ENCODE data around the gene ANKRD23.

The ANKRD23 gene

DNA sequence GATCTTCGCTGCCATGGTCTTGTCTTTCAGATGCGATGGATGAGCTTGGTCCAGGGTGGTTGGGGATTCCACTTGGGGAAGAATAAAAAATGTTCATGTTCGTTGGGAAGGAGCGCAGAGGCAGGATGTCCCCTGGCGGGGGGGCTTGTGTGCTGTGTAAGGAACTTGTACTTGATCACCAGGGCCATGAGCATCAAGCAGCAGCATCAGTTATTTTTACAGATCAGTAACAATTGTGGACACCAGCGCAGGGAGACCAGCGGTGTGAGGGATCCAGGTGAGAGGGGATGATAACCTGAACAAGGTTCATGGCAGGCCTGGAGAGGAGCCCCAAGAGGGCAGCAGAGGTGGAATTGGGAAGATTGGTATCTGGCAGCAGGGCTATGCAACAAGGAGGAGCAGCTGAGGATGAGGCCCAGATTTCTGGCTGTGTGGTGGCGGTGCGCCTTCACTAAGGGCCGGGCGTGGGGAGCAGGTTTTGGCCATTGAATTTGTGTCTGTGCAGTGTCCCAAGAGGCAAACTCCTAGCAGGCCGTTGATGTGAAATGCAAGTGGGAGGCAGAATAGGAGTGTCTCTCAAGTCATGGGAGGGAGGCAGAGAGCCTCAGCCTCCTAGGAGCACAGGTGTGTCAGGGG is 23.8 kb downstream of the ANKRD23 start:
- H3K36me3 ChIP-seq (ENCODE audit: control insufficient read depth, insufficient read depth, low read length), result peaks cover 46% of the 10 kb centered on the region
- H3K27me3 ChIP-seq (ENCODE audit: control insufficient read depth, insufficient read depth, low read length), result no peaks in the 10 kb centered on the region
- no peak overlapping the region for H3K4me3 ChIP-seq (ENCODE audit: low read depth, low read length)
- no peak overlapping the region for H3K9ac ChIP-seq (ENCODE audit: low read depth, low read length)
- no peak overlapping the region for H3K27ac ChIP-seq (ENCODE audit: low read depth, low read length)
- H3K4me1 ChIP-seq (ENCODE audit: control insufficient read depth, insufficient read depth, low read length), result peaks cover 13% of the 10 kb centered on the region
- H3K9me3 ChIP-seq (ENCODE audit: control insufficient read depth, insufficient read depth, low read length), result no peaks in the 10 kb centered on the region

DNA sequence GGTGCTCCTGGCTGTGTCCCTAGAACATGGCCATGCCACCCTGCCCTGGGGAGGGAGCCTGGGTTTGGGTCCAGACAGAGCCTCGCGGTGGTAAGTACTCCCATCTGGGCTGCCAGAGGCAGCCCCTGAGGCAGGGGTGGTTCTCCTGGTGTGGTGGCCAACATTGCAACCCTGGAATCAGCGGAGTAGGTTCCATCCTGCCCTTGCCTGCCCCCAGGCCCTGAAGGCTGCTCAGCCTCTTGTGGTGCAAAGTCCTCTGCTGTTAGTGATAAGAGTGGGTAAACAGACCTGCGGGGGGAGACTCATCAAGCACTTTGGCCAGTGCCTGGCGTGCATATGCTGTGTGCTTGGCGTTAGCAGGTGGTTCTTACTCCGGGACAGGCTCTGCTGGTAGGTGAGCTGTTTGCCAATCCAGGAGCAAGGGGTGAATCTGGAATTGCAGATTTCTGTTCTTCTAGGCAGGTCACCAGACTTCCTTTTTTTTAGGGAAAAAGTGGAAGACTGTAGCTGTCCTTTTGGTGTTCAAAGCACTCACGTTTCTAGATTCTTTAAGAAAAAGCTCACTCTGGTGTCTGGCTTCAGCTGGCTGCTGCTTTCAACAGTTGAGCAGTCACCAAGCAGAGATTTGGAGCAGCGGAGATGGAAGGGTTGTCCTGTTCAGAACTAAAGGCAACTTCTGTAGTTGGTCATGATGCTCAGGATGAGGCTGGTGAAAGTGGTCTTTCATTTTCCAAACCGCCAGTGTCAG is 24.5 kb downstream of the ANKRD23 start:
- Histone ChIP-seq H3K4me1 (ENCODE audit: control insufficient read depth, insufficient read depth, low read length) (peaks cover 13% of the 10 kb centered on the region), H3K27ac (ENCODE audit: low read depth, low read length) (no peak overlapping the region), H3K9me3 (ENCODE audit: control insufficient read depth, insufficient read depth, low read length) (no peaks in the 10 kb centered on the region), H3K4me3 (ENCODE audit: low read depth, low read length) (no peak overlapping the region), H3K36me3 (ENCODE audit: control insufficient read depth, insufficient read depth, low read length) (peaks cover 39% of the 10 kb centered on the region), H3K27me3 (ENCODE audit: control insufficient read depth, insufficient read depth, low read length) (no peaks in the 10 kb centered on the region), H3K9ac (ENCODE audit: low read depth, low read length) (no peak overlapping the region)

DNA sequence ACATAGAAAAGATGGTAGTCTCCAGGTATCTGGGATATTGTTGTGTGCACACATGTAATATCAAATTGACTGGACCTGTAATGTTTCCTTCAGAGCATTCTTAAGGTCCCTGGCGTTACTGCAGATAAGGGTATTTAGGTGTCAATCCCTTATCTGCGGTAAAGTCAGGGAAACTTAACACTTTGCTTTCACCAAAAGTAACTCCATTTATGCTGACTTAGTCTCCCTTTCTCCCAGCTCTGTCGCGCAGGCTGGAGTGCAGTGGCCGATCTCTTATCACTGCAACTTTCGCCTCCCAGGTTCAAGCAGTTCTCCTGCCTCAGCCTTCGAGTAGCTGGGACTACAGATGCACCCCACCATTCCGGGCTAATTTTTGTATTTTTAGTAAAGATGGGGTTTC is 25.9 kb downstream of the ANKRD23 start:
- H3K4me3 ChIP-seq (ENCODE audit: low read depth, low read length), result peak overlapping the region; percentile 88
- peaks cover 28% of the 10 kb centered on the region for H3K36me3 ChIP-seq (ENCODE audit: control insufficient read depth, insufficient read depth, low read length)
- no peaks in the 10 kb centered on the region for H3K9me3 ChIP-seq (ENCODE audit: control insufficient read depth, insufficient read depth, low read length)
- peaks cover 13% of the 10 kb centered on the region for H3K4me1 ChIP-seq (ENCODE audit: control insufficient read depth, insufficient read depth, low read length)
- H3K27ac ChIP-seq (ENCODE audit: low read depth, low read length), result no peak overlapping the region
- no peak overlapping the region for H3K9ac ChIP-seq (ENCODE audit: low read depth, low read length)
- no peaks in the 10 kb centered on the region for H3K27me3 ChIP-seq (ENCODE audit: control insufficient read depth, insufficient read depth, low read length)

DNA sequence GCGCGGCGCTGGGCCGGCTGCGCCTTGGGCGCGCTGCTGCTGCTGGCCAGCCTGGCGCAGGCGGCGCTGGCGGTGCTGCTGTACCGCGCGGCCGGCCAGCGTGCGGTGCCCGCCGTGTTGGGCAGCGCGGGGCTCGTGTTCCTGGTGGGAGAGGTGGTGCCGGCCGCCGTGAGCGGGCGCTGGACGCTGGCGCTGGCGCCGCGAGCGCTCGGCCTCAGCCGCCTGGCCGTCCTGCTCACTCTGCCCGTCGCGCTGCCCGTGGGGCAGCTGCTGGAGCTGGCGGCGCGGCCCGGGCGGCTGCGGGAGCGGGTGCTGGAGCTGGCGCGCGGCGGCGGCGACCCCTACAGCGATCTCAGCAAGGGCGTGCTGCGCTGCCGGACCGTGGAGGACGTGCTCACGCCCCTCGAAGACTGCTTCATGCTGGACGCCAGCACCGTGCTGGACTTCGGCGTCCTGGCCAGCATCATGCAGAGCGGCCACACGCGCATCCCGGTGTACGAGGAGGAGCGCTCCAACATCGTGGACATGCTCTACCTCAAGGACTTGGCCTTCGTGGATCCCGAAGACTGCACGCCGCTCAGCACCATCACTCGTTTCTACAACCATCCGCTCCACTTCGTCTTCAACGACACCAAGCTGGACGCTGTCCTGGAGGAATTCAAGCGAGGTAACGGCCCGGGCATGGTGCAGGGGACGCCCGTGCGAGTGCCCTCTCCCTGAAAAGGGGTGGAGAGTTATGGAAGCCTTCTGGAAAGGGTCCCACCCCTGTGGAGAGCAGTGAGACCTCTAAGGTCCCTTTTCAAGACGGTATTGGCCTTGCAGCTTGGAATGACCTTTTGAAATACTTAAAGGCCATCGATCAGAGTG is 26.8 kb downstream of the ANKRD23 start:
- Histone ChIP-seq H3K4me1 (ENCODE audit: control insufficient read depth, insufficient read depth, low read length) (peaks cover 13% of the 10 kb centered on the region), H3K27ac (ENCODE audit: low read depth, low read length) (no peak overlapping the region)

DNA sequence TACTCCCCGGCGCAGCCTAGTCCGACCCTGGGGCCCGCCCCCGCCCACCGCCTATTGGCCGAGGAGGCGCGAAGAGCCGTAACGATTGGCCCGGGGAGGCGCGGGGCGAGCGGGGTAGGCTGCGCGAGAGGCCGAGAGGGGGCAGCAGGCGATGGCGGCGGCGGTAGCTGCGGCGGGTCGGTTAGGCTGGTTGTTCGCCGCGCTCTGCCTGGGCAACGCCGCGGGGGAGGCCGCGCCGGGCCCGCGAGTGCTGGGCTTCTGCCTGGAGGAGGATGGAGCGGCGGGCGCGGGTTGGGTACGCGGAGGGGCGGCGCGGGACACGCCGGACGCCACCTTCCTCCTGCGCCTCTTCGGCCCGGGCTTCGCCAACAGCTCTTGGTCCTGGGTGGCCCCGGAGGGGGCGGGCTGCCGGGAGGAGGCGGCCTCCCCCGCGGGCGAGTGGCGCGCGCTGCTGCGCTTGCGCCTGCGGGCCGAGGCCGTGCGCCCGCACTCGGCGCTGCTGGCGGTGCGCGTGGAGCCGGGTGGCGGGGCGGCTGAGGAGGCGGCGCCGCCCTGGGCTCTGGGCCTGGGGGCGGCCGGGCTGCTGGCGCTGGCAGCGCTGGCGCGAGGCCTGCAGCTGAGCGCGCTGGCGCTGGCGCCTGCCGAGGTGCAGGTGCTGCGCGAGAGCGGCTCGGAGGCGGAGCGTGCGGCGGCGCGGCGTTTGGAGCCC is 27.5 kb downstream of the ANKRD23 start, which contains the start of gene CNNM3:
Gene CNNM3, plus strand, starts transcription at position 142 of the 709 bp plus-strand sequence. Its CDS starts 10 bp downstream, at position 152.
- Histone ChIP-seq H3K4me3 (ENCODE audit: low read depth, low read length) (peak within 1 kb of the TSS; percentile 88), H3K27me3 (ENCODE audit: control insufficient read depth, insufficient read depth, low read length) (no peaks in the 10 kb centered on the region), H3K27ac (ENCODE audit: low read depth, low read length) (peak within 1 kb of the TSS; percentile 92), H3K36me3 (ENCODE audit: control insufficient read depth, insufficient read depth, low read length) (peaks cover 20% of the 10 kb centered on the region), H3K9me3 (ENCODE audit: control insufficient read depth, insufficient read depth, low read length) (no peaks in the 10 kb centered on the region), H3K9ac (ENCODE audit: low read depth, low read length) (peak within 1 kb of the TSS; percentile 61; the same call in 1 of the 2 replicates), H3K4me1 (ENCODE audit: control insufficient read depth, insufficient read depth, low read length) (peaks cover 13% of the 10 kb centered on the region)

More for the DNA sequence above, 26.8 kb downstream of the ANKRD23 start:
- Histone ChIP-seq H3K27me3 (ENCODE audit: control insufficient read depth, insufficient read depth, low read length) (no peaks in the 10 kb centered on the region), H3K9ac (ENCODE audit: low read depth, low read length) (peak overlapping the region; percentile 18; the same call in 1 of the 2 replicates), H3K4me3 (ENCODE audit: low read depth, low read length) (peak overlapping the region; percentile 88), H3K9me3 (ENCODE audit: control insufficient read depth, insufficient read depth, low read length) (no peaks in the 10 kb centered on the region), H3K36me3 (ENCODE audit: control insufficient read depth, insufficient read depth, low read length) (peaks cover 20% of the 10 kb centered on the region)

DNA sequence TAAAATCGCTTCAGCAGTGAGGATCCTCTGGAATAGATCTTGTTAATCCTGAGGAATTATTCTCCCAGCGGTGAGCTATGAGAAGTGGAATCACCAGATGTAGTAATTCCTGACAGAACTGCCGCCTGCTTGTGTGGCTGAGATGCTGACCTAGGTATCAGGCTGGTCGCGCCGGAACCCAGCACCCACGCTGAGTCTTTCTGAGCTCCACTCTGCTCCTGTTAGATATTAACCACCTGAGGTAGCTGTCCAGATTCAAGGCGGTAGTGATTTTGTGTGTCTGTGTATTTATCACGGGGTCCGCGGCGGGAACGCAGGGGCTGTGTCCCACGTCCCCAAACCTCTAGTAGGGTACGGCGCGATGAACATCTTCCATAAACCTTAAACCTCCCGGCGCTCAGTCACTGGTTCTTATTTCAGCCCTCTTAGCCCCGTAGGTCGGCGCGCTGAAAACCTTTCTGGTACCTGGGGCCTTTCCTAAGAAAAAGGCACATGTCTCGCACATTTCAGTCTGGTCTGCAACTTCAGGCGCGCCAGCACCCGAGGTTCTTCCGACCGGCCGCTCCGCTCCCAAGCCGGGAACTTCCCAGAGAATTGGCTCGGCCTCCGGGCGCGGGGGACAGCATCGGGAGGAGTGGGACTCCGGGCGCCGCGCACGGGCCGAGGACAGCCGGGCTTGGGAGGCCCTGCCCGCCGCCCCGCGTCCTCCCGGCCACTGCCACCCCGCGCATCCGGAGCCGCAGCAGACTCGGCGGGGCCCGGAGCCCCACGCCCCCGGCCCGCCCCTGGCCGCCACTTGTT is 28.3 kb downstream of the ANKRD23 start:
- Histone ChIP-seq H3K4me3 (ENCODE audit: low read depth, low read length) (peak overlapping the region; percentile 88), H3K9me3 (ENCODE audit: control insufficient read depth, insufficient read depth, low read length) (no peaks in the 10 kb centered on the region), H3K9ac (ENCODE audit: low read depth, low read length) (peak overlapping the region; percentile 38; the same call in 1 of the 2 replicates), H3K27ac (ENCODE audit: low read depth, low read length) (peak overlapping the region; percentile 75), H3K4me1 (ENCODE audit: control insufficient read depth, insufficient read depth, low read length) (peaks cover 12% of the 10 kb centered on the region), H3K27me3 (ENCODE audit: control insufficient read depth, insufficient read depth, low read length) (no peaks in the 10 kb centered on the region), H3K36me3 (ENCODE audit: control insufficient read depth, insufficient read depth, low read length) (peaks cover 18% of the 10 kb centered on the region)

DNA sequence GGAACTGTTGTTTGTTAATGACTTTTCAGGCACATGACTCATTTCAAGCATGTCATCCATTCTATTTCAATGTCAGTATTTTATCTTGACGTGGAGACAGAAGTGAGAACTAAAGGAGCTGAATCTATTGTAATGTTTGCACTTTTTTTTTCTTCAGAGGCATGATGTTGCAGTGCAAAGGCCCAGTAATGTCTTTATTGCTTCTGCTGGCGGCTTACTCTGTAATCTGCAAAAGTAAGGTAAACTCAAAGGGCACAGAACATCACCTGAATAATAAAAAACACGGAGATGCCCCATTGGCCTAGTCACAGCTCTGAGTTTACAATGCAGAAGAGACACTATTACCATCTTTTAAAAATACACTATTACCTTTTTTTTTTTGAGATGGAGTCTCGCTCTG is 30.2 kb downstream of the ANKRD23 start:
- H3K36me3 ChIP-seq (ENCODE audit: control insufficient read depth, insufficient read depth, low read length), result peaks cover 12% of the 10 kb centered on the region
- H3K4me1 ChIP-seq (ENCODE audit: control insufficient read depth, insufficient read depth, low read length), result peaks cover 7% of the 10 kb centered on the region
- no peak overlapping the region for H3K27ac ChIP-seq (ENCODE audit: low read depth, low read length)
- no peak overlapping the region for H3K4me3 ChIP-seq (ENCODE audit: low read depth, low read length)
- H3K9ac ChIP-seq (ENCODE audit: low read depth, low read length), result no peak overlapping the region
- H3K27me3 ChIP-seq (ENCODE audit: control insufficient read depth, insufficient read depth, low read length), result no peaks in the 10 kb centered on the region
- H3K9me3 ChIP-seq (ENCODE audit: control insufficient read depth, insufficient read depth, low read length), result no peaks in the 10 kb centered on the region

DNA sequence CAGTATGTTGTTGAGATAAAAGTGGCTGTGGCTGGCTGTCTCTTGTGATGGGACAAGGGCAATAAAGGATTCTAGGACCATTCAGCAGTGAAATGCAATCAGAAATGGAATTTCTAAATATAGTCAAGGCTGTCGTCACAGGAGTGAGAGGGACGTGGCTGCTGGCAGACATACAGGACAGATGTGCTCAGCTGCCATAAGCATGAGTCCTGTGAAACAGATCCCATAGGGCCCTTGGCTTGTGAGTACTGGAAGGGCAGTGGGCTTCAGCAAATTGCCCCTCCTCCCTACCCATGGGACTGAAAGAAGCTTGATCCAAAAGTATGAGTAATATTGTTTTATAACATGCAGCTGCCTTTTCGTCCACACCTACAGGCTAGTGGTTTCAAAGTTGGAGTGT is 31.9 kb downstream of the ANKRD23 start:
- Histone ChIP-seq H3K9me3 (ENCODE audit: control insufficient read depth, insufficient read depth, low read length) (no peaks in the 10 kb centered on the region), H3K27me3 (ENCODE audit: control insufficient read depth, insufficient read depth, low read length) (no peaks in the 10 kb centered on the region), H3K9ac (ENCODE audit: low read depth, low read length) (no peak overlapping the region), H3K27ac (ENCODE audit: low read depth, low read length) (no peak overlapping the region), H3K36me3 (ENCODE audit: control insufficient read depth, insufficient read depth, low read length) (peaks cover 4% of the 10 kb centered on the region), H3K4me3 (ENCODE audit: low read depth, low read length) (no peak overlapping the region), H3K4me1 (ENCODE audit: control insufficient read depth, insufficient read depth, low read length) (no peaks in the 10 kb centered on the region)

DNA sequence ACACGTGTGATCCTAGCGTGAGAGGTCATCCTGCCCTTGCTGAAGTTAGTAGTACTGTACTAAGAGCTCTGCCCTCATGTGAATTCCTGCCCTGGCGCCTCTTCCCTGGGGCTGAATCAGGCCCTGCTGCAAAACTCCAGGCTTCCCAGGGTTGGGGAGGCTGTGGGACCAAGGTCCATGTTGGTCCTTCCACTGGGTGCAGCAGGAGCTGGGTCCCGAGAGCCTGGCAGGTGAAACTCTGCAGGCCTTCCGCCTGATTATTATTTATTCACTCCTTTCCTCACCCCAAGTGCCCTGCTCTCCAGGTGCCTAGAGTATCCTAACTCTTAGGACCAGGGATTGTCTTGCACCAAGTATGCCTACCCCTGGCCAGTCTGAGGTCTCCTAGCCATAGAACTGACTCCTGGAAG is 33.0 kb downstream of the ANKRD23 start:
- no peak overlapping the region for H3K27ac ChIP-seq (ENCODE audit: low read depth, low read length)
- H3K36me3 ChIP-seq (ENCODE audit: control insufficient read depth, insufficient read depth, low read length), result peaks cover 4% of the 10 kb centered on the region
- H3K9ac ChIP-seq (ENCODE audit: low read depth, low read length), result no peak overlapping the region
- H3K27me3 ChIP-seq (ENCODE audit: control insufficient read depth, insufficient read depth, low read length), result no peaks in the 10 kb centered on the region
- no peaks in the 10 kb centered on the region for H3K9me3 ChIP-seq (ENCODE audit: control insufficient read depth, insufficient read depth, low read length)
- H3K4me1 ChIP-seq (ENCODE audit: control insufficient read depth, insufficient read depth, low read length), result no peaks in the 10 kb centered on the region
- no peak overlapping the region for H3K4me3 ChIP-seq (ENCODE audit: low read depth, low read length)
